Esophagus squamous epithelium (tissue), 4 donors: Measurements from ENCODE around the gene KRT27.

Experiments
- POLR2A ChIP-seq, 4 donors: fragments of 450-650 bp; IDR thresholded peaks; one replicate each; pipeline ENCODE4 v1.6.1; 2017; ENCODE audit warnings: antibody characterized with exemption in 4 of 4, mild to moderate bottlenecking in 4 of 4, moderate library complexity in 3 of 4
- TF ChIP-seq, protein P1 (sequence below), 6 experiments: fragments of 450-650 bp in 4 of 6; fragments of 200-600 bp in 2 of 6; sonication (generic) in 2 of 6; IDR thresholded peaks; one replicate each; pipeline ENCODE4 v1.5.1; 2016 to 2019; ENCODE audit warnings: antibody characterized with exemption in 6 of 6, mild to moderate bottlenecking in 4 of 6, moderate library complexity in 4 of 6

DNA sequence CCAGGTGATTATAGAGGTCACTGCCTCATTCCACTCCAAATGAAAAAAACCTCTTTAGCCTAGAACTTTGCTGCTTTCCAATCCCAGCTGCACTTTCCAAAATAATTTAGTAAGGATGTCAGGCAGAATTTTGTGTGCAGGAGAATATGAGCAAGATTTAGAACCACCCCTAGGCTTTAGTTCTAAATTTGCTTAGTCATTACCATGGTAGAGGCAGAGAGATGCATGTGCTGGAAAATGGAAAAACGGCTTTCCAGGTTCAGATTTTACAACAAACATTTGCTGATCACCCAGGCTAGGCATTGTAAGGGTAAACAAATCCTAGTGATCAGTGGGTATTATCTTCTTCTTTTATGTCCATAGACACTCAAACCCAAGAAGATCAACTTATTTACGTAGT lies 16.7 kb downstream of the KRT27 start:
- TF ChIP-seq, protein P1, sequence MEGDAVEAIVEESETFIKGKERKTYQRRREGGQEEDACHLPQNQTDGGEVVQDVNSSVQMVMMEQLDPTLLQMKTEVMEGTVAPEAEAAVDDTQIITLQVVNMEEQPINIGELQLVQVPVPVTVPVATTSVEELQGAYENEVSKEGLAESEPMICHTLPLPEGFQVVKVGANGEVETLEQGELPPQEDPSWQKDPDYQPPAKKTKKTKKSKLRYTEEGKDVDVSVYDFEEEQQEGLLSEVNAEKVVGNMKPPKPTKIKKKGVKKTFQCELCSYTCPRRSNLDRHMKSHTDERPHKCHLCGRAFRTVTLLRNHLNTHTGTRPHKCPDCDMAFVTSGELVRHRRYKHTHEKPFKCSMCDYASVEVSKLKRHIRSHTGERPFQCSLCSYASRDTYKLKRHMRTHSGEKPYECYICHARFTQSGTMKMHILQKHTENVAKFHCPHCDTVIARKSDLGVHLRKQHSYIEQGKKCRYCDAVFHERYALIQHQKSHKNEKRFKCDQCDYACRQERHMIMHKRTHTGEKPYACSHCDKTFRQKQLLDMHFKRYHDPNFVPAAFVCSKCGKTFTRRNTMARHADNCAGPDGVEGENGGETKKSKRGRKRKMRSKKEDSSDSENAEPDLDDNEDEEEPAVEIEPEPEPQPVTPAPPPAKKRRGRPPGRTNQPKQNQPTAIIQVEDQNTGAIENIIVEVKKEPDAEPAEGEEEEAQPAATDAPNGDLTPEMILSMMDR (IDR thresholded peaks at IDR 0.05), result no peak
- TF ChIP-seq POLR2A (IDR thresholded peaks at IDR 0.05), result no peak
